ENCODE data around the gene GSPT1.
"Not testable (repeated sequence)": the region's sequence is repeated elsewhere in the genome, so short reads cannot be mapped to it uniquely, and the experiment has no call there.

The GSPT1 gene

DNA sequence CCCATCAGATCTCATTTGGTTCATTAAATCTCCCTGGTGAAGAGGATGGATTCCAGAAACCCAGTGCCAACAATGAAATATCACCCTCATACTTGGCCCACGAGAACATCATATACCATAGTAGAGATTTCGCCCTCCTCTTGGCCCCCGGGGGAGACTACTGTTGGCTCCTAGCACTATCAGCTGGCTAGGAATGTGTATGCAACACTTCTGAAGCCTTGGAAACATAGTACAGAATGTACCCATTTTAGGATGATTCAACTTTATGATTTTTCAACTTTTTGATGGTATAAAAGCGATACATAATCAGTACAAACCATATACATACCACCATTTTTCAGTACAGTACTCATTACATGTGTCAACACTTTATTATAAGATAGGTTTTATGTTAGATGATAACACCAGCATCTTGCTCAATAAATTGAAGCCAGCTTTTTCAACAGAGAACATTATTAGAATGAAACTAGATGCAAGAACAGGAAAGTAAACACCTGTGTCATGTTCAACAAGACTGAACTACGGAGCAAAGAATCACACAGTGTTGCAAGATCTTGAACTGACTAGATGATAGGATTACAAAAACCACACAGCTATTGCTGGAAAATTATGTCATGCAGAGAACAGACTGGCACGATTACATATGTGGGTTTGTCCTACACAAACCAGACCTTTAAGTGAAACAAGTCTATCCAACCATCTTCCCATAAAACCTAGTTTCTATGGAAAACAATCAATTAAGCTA lies 81.6 kb downstream of the GSPT1 start:
- no peak overlapping the region for H3K27ac ChIP-seq (ENCODE audit: insufficient read depth in 1 of 2, low read depth in 1 of 2, low read length in 2 of 2, poor library complexity in 1 of 2, severe bottlenecking in 2 of 2)
- ChIA-PET CTCF (no interaction called here), POLR2A (no interaction called here)
- no peaks in the 10 kb centered on the region for H3K4me1 ChIP-seq (ENCODE audit: control extremely low read depth in 1 of 4, control insufficient read depth in 4 of 4, insufficient read depth in 4 of 4, low read length in 3 of 4)
- WGBS (ENCODE audit: insufficient coverage) = 93% methylated on average over 3 of the region's 6 CpGs
- peaks cover 11 to 31% (median 20%) of the 10 kb centered on the region in 4 experiments for H3K36me3 ChIP-seq (ENCODE audit: control insufficient read depth in 4 of 4, insufficient read depth in 4 of 4, low read length in 3 of 4)
- no peak overlapping the region for H3K4me3 ChIP-seq (ENCODE audit: control insufficient read depth in 1 of 7, extremely low read depth in 1 of 7, insufficient read depth in 4 of 7, low read depth in 2 of 7, low read length in 6 of 7)
- no peaks in the 10 kb centered on the region for H3K27me3 ChIP-seq (replicated peaks in 2 of 5; ENCODE audit: control insufficient read depth in 4 of 5, insufficient read depth in 5 of 5, low read length in 4 of 5)
- no peaks in the 10 kb centered on the region for H3K9me3 ChIP-seq (ENCODE audit: control extremely low read depth in 1 of 5, control insufficient read depth in 4 of 5, insufficient read depth in 2 of 5, low read depth in 1 of 5, low read length in 4 of 5)
- peak in 1 of 3 donors; percentile 13 for DNase-seq

DNA sequence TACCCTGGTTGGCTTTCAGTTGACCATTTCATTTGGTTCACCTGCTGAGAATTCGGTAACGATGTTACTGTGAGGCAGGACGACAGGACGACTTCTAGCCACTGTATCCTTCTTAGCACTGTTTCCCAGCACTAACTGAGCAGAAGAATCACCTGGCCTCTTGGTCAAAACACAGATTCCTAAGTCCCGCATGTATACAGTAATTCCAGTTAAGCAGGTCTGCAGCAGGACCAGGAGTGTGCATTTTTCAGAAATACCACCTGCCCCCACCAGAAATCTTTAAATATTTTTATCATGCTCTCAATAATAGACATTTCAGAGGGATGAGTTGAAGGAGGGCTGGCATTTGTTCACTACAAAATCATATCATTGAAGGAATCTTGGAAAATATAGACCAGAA lies 87.1 kb downstream of the GSPT1 start:
- Histone ChIP-seq H3K27me3 (replicated peaks in 2 of 5; ENCODE audit: control insufficient read depth in 4 of 5, insufficient read depth in 5 of 5, low read length in 4 of 5) (no peaks in the 10 kb centered on the region), H3K4me3 (ENCODE audit: control insufficient read depth in 1 of 7, extremely low read depth in 1 of 7, insufficient read depth in 4 of 7, low read depth in 2 of 7, low read length in 6 of 7) (no peak overlapping the region), H3K36me3 (ENCODE audit: control insufficient read depth in 4 of 4, insufficient read depth in 4 of 4, low read length in 3 of 4) (no peaks in the 10 kb centered on the region), H3K9me3 (ENCODE audit: control extremely low read depth in 1 of 5, control insufficient read depth in 4 of 5, insufficient read depth in 2 of 5, low read depth in 1 of 5, low read length in 4 of 5) (no peaks in the 10 kb centered on the region), H3K27ac (ENCODE audit: insufficient read depth in 1 of 2, low read depth in 1 of 2, low read length in 2 of 2, poor library complexity in 1 of 2, severe bottlenecking in 2 of 2) (no peak overlapping the region), H3K4me1 (ENCODE audit: control extremely low read depth in 1 of 4, control insufficient read depth in 4 of 4, insufficient read depth in 4 of 4, low read length in 3 of 4) (no peaks in the 10 kb centered on the region)
- DNase-seq = no peak
- CTCF ChIA-PET = interaction anchor here (1.6 kb wide), 1 partner anchor 20 kb away, joined by 4 read pairs; no protein-coding TSS in a partner anchor
- POLR2A ChIA-PET = no interaction called here
- WGBS (ENCODE audit: insufficient coverage) = 86% methylated on average over 4 of the region's 5 CpGs

DNA sequence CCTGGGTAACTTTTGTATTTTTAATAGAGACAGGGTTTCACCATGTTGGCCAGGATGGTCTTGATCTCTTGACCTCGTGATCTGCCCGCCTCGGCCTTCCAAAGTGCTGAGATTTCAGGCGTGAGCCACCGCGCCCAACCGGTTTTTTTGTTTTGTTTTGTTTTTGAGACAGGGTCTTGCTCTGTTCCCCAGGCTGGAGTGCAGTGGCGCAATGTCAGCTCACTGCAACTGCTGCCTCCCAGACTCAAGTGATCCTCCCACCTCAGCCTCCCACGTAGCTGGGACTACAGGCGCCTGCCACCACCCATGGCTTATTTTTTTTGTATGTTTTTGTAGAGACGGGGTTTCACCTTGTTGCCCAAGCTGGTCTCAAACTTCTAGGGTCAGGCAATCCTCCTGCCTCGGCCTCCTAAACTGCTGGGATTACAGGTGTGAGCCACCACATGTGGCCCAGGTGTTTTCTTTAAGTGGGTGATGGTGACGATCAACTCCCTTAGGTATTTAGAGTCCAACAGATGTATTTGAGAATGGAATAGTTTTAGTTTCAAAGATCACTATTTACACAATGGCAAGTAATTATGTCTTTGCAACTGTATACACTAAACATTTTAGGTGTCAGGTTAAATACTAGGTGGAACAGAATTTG lies 90.1 kb downstream of the GSPT1 start:
- H3K27me3 ChIP-seq (replicated peaks in 2 of 5; ENCODE audit: control insufficient read depth in 4 of 5, insufficient read depth in 5 of 5, low read length in 4 of 5); H3K36me3 ChIP-seq (ENCODE audit: control insufficient read depth in 4 of 4, insufficient read depth in 4 of 4, low read length in 3 of 4); CTCF ChIA-PET; DNase-seq; H3K27ac ChIP-seq (ENCODE audit: insufficient read depth in 1 of 2, low read depth in 1 of 2, low read length in 2 of 2, poor library complexity in 1 of 2, severe bottlenecking in 2 of 2); H3K4me1 ChIP-seq (ENCODE audit: control extremely low read depth in 1 of 4, control insufficient read depth in 4 of 4, insufficient read depth in 4 of 4, low read length in 3 of 4); H3K4me3 ChIP-seq (ENCODE audit: control insufficient read depth in 1 of 7, extremely low read depth in 1 of 7, insufficient read depth in 4 of 7, low read depth in 2 of 7, low read length in 6 of 7); H3K9me3 ChIP-seq (ENCODE audit: control extremely low read depth in 1 of 5, control insufficient read depth in 4 of 5, insufficient read depth in 2 of 5, low read depth in 1 of 5, low read length in 4 of 5): not testable (repeated sequence)
- POLR2A ChIA-PET = interaction anchor here (0.7 kb wide), 1 partner anchor 8 kb away, joined by 3 read pairs; no protein-coding TSS in a partner anchor
- over 99% methylated on average over 10 of the region's 13 CpGs for WGBS (ENCODE audit: insufficient coverage)

DNA sequence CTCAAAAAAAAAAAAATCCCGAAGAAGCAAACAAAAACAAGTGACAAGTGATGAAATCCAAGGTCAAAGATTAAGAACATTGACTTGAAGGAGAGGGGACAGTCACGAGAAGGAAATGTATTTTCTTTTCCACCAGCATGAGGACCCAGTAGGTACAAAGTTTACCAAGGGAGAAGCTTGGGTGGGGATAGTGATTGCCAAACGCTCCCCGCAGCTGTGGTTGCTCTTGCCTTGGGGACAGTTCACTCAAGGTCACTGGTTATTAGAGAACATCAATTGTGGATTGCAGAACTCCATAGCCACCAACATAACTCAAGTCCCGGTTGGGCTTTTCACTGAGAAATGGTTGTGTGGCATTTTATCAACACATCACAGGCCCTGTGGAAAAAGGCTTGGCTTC lies 91.4 kb downstream of the GSPT1 start:
- ChIA-PET CTCF (no interaction called here), POLR2A (no interaction called here)
- 96% methylated on average over 4 of the region's 5 CpGs for WGBS (ENCODE audit: insufficient coverage)

DNA sequence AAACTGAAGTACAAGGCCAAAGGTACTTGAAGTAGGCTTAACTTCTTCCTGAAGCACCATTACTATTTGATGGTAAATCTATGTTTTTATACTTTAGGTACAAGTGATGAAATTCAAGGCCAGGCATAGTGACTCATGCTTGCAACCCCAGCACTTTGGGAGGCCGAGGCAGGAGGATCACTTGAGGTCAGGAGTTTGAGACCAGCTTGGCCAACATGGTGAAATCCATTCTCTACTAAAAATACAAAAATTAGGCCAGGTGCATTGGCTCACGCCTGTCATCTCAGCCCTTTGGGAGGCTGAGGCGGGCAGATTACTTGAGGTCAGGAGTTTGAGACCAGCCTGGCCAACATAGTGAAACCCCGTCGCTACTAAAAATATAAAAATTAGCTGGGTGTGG lies 92.1 kb downstream of the GSPT1 start:
- whole genome bisulfite sequencing (ENCODE audit: insufficient coverage) = 100% methylated on average over 5 of the region's 5 CpGs
- H3K4me3 ChIP-seq (ENCODE audit: control insufficient read depth in 1 of 7, extremely low read depth in 1 of 7, insufficient read depth in 4 of 7, low read depth in 2 of 7, low read length in 6 of 7); H3K4me1 ChIP-seq (ENCODE audit: control extremely low read depth in 1 of 4, control insufficient read depth in 4 of 4, insufficient read depth in 4 of 4, low read length in 3 of 4); POLR2A ChIA-PET; DNase-seq; H3K27ac ChIP-seq (ENCODE audit: insufficient read depth in 1 of 2, low read depth in 1 of 2, low read length in 2 of 2, poor library complexity in 1 of 2, severe bottlenecking in 2 of 2); H3K36me3 ChIP-seq (ENCODE audit: control insufficient read depth in 4 of 4, insufficient read depth in 4 of 4, low read length in 3 of 4); H3K9me3 ChIP-seq (ENCODE audit: control extremely low read depth in 1 of 5, control insufficient read depth in 4 of 5, insufficient read depth in 2 of 5, low read depth in 1 of 5, low read length in 4 of 5); H3K27me3 ChIP-seq (replicated peaks in 2 of 5; ENCODE audit: control insufficient read depth in 4 of 5, insufficient read depth in 5 of 5, low read length in 4 of 5): not testable (repeated sequence)
- CTCF ChIA-PET = interaction anchor here (1.3 kb wide), 1 partner anchor 26 kb away, joined by 3 read pairs; no protein-coding TSS in a partner anchor

More for the DNA sequence above, 91.4 kb downstream of the GSPT1 start:
- Histone ChIP-seq H3K27ac (ENCODE audit: insufficient read depth in 1 of 2, low read depth in 1 of 2, low read length in 2 of 2, poor library complexity in 1 of 2, severe bottlenecking in 2 of 2) (no peak overlapping the region), H3K9me3 (ENCODE audit: control extremely low read depth in 1 of 5, control insufficient read depth in 4 of 5, insufficient read depth in 2 of 5, low read depth in 1 of 5, low read length in 4 of 5) (no peaks in the 10 kb centered on the region), H3K4me3 (ENCODE audit: control insufficient read depth in 1 of 7, extremely low read depth in 1 of 7, insufficient read depth in 4 of 7, low read depth in 2 of 7, low read length in 6 of 7) (no peak overlapping the region), H3K36me3 (ENCODE audit: control insufficient read depth in 4 of 4, insufficient read depth in 4 of 4, low read length in 3 of 4) (no peaks in the 10 kb centered on the region), H3K4me1 (ENCODE audit: control extremely low read depth in 1 of 4, control insufficient read depth in 4 of 4, insufficient read depth in 4 of 4, low read length in 3 of 4) (no peaks in the 10 kb centered on the region), H3K27me3 (replicated peaks in 2 of 5; ENCODE audit: control insufficient read depth in 4 of 5, insufficient read depth in 5 of 5, low read length in 4 of 5) (no peaks in the 10 kb centered on the region)
- peak in 2 of 3 donors; percentile 11 to 19 for DNase-seq

DNA sequence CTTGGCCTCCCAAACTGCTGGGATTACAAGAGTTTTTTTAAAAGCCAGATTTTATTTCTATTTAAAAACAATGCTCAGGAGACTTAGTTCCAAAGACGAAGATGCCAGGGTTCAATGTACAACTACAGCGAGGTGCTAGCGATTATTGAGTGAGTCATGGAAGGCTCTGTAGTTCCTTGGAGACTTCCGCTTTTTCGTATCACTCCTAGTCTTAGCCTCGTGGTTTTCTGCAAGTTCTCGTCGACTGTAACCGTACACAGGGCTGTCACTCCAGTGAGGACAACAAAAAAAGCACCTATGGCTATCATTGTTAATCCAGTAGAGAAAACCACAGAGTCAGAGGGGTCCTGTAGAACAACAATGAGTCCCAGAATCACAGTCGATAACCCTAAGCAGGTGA lies 96.0 kb downstream of the GSPT1 start:
- POLR2A ChIA-PET = no interaction called here
- WGBS (ENCODE audit: insufficient coverage) = 58% methylated on average over 8 of the region's 10 CpGs
- Histone ChIP-seq H3K27ac (ENCODE audit: insufficient read depth in 1 of 2, low read depth in 1 of 2, low read length in 2 of 2, poor library complexity in 1 of 2, severe bottlenecking in 2 of 2) (no peak overlapping the region), H3K4me3 (ENCODE audit: control insufficient read depth in 1 of 7, extremely low read depth in 1 of 7, insufficient read depth in 4 of 7, low read depth in 2 of 7, low read length in 6 of 7) (no peak overlapping the region), H3K9me3 (ENCODE audit: control extremely low read depth in 1 of 5, control insufficient read depth in 4 of 5, insufficient read depth in 2 of 5, low read depth in 1 of 5, low read length in 4 of 5) (no peaks in the 10 kb centered on the region), H3K4me1 (ENCODE audit: control extremely low read depth in 1 of 4, control insufficient read depth in 4 of 4, insufficient read depth in 4 of 4, low read length in 3 of 4) (no peaks in the 10 kb centered on the region), H3K36me3 (ENCODE audit: control insufficient read depth in 4 of 4, insufficient read depth in 4 of 4, low read length in 3 of 4) (no peaks in the 10 kb centered on the region), H3K27me3 (replicated peaks in 2 of 5; ENCODE audit: control insufficient read depth in 4 of 5, insufficient read depth in 5 of 5, low read length in 4 of 5) (no peaks in the 10 kb centered on the region)
- CTCF ChIA-PET = no interaction called here
- peak in 2 of 3 donors; percentile 79 to 88 for DNase-seq

DNA sequence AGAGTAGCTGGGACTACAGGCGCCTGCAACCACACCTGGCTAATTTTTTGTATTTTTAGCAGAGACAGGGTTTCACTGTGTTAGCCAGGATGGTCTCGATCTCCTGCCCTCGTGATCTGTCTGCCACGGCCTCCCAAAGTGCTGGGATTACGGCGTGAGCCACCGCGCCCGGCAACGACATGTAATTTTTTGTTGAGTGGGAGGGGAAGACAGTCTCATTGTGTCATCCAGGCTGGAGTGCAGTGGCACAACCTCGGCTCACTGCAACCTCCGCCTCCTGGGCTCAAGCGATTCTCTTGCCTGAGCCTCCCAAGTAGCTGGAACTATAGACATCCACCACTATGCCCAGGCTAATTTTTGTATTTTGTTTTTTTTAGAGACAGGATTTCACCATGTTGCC lies 96.8 kb downstream of the GSPT1 start:
- POLR2A ChIA-PET; H3K4me1 ChIP-seq (ENCODE audit: control extremely low read depth in 1 of 4, control insufficient read depth in 4 of 4, insufficient read depth in 4 of 4, low read length in 3 of 4); H3K36me3 ChIP-seq (ENCODE audit: control insufficient read depth in 4 of 4, insufficient read depth in 4 of 4, low read length in 3 of 4); DNase-seq; CTCF ChIA-PET; H3K27ac ChIP-seq (ENCODE audit: insufficient read depth in 1 of 2, low read depth in 1 of 2, low read length in 2 of 2, poor library complexity in 1 of 2, severe bottlenecking in 2 of 2); H3K27me3 ChIP-seq (replicated peaks in 2 of 5; ENCODE audit: control insufficient read depth in 4 of 5, insufficient read depth in 5 of 5, low read length in 4 of 5); H3K4me3 ChIP-seq (ENCODE audit: control insufficient read depth in 1 of 7, extremely low read depth in 1 of 7, insufficient read depth in 4 of 7, low read depth in 2 of 7, low read length in 6 of 7); H3K9me3 ChIP-seq (ENCODE audit: control extremely low read depth in 1 of 5, control insufficient read depth in 4 of 5, insufficient read depth in 2 of 5, low read depth in 1 of 5, low read length in 4 of 5): not testable (repeated sequence)
- WGBS (ENCODE audit: insufficient coverage) = 93% methylated on average over 12 of the region's 13 CpGs
